ENCODE data around the gene TSPAN4.

The TSPAN4 gene

DNA sequence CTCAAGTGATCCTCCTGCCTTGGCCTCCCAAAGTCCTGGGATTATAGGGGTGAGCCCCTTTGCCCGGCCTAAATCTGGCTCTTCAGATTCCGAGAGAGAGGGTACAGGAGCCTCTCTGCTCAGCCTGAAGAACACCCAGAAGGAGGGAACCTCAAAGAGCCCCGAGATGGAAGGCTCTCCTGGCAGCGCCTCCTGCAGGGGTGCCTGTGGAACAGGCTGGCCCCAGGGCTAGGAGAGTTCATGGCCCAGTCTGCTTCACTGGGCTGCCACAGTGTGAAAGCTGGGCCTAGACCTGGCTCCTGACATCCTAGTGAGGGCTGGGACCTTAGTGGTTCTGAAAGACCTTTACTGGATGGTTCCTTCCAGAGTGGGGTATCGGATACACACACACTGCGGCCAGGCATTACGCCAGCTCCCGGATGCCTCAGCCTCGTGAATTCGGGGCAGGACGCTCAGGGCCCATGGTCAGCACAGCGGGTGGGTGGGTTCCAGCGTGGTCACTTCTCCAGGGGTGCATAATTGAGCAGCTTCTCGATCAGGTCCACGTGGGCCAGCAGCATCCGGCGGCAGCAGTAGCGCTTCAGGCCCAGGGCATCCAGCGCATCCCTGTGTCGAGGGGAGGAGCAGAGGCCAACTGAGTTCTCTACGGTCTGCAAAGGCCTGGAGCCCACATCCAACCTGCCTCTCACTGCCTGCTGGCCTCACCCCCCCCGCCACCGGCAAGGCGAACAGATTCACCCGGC is 2.6 kb upstream of the TSPAN4 start:
- H3K56ac ChIP-seq (ENCODE audit: low read length): no peak overlapping the region
- H3K79me1 ChIP-seq (ENCODE audit: low read length): peaks cover 7% of the 10 kb centered on the region
- no CpG with 5 or more reads among the region's 25 CpGs for WGBS (ENCODE audit: extremely low coverage, insufficient coverage, low lambda C conversion rate)
- H2BK120ac ChIP-seq (ENCODE audit: low read depth, low read length): no peak overlapping the region
- H3K4me1 ChIP-seq (ENCODE audit: control insufficient read depth, low read depth, low read length): peaks cover 4% of the 10 kb centered on the region
- no peak overlapping the region for H3K4me3 ChIP-seq (ENCODE audit: low read length)
- no peak overlapping the region for H2BK5ac ChIP-seq (ENCODE audit: low read length)
- no peak overlapping the region for H2BK15ac ChIP-seq (replicated peaks; ENCODE audit: low read depth)
- no peak overlapping the region for H3K9ac ChIP-seq (ENCODE audit: low read length)
- peaks cover 10% of the 10 kb centered on the region for H3K36me3 ChIP-seq (ENCODE audit: control insufficient read depth, insufficient read depth, low read length)
- H3K79me2 ChIP-seq (ENCODE audit: control insufficient read depth, insufficient read depth, low read length): peaks cover 16% of the 10 kb centered on the region
- H3K4me2 ChIP-seq (ENCODE audit: low read length): no peak overlapping the region
- no peak overlapping the region for H3K4ac ChIP-seq (ENCODE audit: low read depth, low read length)
- no peaks in the 10 kb centered on the region for H3K27me3 ChIP-seq (ENCODE audit: insufficient read depth, low read length, poor library complexity)
- H3K23ac ChIP-seq (ENCODE audit: low read length): no peak overlapping the region
- no peak overlapping the region for H2AK5ac ChIP-seq (ENCODE audit: low read length)
- no peak for DNase-seq
- no peak overlapping the region for H3K18ac ChIP-seq (ENCODE audit: low read length)
- H4K8ac ChIP-seq (ENCODE audit: low read depth, low read length): no peak overlapping the region
- no peak overlapping the region for H3K27ac ChIP-seq (ENCODE audit: low read depth, low read length)
- H4K5ac ChIP-seq (ENCODE audit: low read length): no peak overlapping the region

DNA sequence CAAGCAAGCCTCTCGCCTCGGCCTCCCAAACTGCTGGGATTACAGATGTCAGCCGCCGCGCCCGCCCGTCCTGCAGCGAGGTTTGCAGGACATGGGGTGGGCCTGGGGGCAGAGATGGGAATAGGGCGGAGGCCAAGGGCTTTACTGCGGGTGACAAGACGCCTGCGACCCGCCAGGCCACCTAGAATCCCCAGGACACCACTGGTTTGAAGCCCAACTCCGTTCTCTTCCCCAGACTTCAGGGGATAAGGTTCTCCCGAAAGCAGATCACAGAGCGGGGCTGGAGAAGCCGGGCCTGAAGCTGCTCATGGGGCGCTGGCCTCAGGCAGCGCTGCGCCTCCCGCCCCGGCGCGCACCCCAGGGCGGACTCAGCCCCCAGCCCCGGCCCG is 677 bp upstream of the TSPAN4 start:
- H2AK5ac ChIP-seq (ENCODE audit: low read length): no peak overlapping the region
- peak overlapping the region; percentile 61 for H3K4me2 ChIP-seq (ENCODE audit: low read length)
- H3K4me1 ChIP-seq (ENCODE audit: control insufficient read depth, low read depth, low read length): peaks cover 5% of the 10 kb centered on the region
- DNase-seq: no peak
- peaks cover 7% of the 10 kb centered on the region for H3K79me1 ChIP-seq (ENCODE audit: low read length)
- H4K5ac ChIP-seq (ENCODE audit: low read length): no peak overlapping the region
- H2BK120ac ChIP-seq (ENCODE audit: low read depth, low read length): no peak overlapping the region
- no peak overlapping the region for H4K8ac ChIP-seq (ENCODE audit: low read depth, low read length)
- no peak overlapping the region for H2BK15ac ChIP-seq (replicated peaks; ENCODE audit: low read depth)
- no peak overlapping the region for H2BK5ac ChIP-seq (ENCODE audit: low read length)
- peaks cover 10% of the 10 kb centered on the region for H3K36me3 ChIP-seq (ENCODE audit: control insufficient read depth, insufficient read depth, low read length)
- H3K9ac ChIP-seq (ENCODE audit: low read length): peak overlapping the region; percentile 70
- no peak overlapping the region for H3K4ac ChIP-seq (ENCODE audit: low read depth, low read length)
- H3K18ac ChIP-seq (ENCODE audit: low read length): peak overlapping the region; percentile 11
- H3K4me3 ChIP-seq (ENCODE audit: low read length): peak overlapping the region; percentile 57
- no peak overlapping the region for H3K23ac ChIP-seq (ENCODE audit: low read length)
- no peak overlapping the region for H3K27ac ChIP-seq (ENCODE audit: low read depth, low read length)
- H3K79me2 ChIP-seq (ENCODE audit: control insufficient read depth, insufficient read depth, low read length): peaks cover 16% of the 10 kb centered on the region
- H3K56ac ChIP-seq (ENCODE audit: low read length): peak overlapping the region; percentile 94
- H3K27me3 ChIP-seq (ENCODE audit: insufficient read depth, low read length, poor library complexity): no peaks in the 10 kb centered on the region
- WGBS (ENCODE audit: extremely low coverage, insufficient coverage, low lambda C conversion rate): no CpG with 5 or more reads among the region's 27 CpGs

GRCh38 chr11:843086-843734 is 558 bp downstream of the TSPAN4 start:
- Histone ChIP-seq H3K27ac (ENCODE audit: low read depth, low read length) (peak overlapping the region; percentile 31), H4K8ac (ENCODE audit: low read depth, low read length) (no peak overlapping the region)
- no CpG with 5 or more reads among the region's 53 CpGs for WGBS (ENCODE audit: extremely low coverage, insufficient coverage, low lambda C conversion rate)

DNA sequence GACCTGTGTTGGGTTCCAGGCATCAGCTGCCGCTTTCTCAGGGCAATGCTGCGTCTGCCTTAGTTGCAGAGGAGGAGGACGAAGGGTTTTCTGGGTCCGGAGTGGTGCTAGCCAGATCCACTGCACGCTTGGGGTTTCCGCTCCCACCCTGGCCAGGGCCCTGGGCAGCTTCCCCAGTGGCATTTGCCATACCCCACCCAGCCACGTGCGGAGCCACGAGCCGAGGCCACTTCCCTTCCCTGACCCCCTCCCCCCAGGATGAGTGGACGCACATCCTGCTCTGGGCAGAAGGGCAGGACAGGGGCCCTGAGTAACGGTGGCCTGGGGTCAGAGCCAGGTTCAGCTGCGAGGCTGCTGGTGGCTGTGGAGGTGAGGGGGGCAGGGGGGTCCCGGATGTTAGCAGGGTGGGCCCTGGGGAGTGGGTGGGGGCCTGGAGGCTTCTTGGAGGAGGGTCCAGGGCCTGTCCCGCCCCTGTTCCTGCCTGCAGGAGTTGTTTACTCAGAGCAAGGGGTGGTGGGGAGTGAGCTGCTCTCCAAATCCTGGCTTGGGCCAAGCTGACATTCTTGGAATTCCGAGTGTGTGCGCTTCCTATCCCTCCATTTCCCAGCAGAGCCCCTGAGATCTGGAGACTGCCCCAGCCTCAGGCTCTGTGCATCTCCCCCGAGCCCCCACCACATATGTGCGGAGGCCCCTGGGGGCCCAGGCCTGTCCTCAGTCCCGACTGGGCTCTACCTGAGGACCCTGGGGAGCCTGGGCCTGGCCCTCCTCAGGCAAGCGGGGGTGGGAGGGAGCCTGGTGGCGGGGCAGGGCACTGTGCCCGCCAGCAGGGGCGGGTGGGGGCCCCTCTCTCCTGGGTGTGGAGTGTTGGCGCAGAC is 1.4 kb downstream of the TSPAN4 start:
- Histone ChIP-seq H3K4ac (ENCODE audit: low read depth, low read length) (peak overlapping the region; percentile 65), H3K4me1 (ENCODE audit: control insufficient read depth, low read depth, low read length) (peaks cover 6% of the 10 kb centered on the region), H2BK5ac (ENCODE audit: low read length) (peak overlapping the region; percentile 87), H3K23ac (ENCODE audit: low read length) (peak overlapping the region; percentile 81), H3K27me3 (ENCODE audit: insufficient read depth, low read length, poor library complexity) (no peaks in the 10 kb centered on the region), H4K5ac (ENCODE audit: low read length) (no peak overlapping the region), H3K36me3 (ENCODE audit: control insufficient read depth, insufficient read depth, low read length) (peaks cover 5% of the 10 kb centered on the region), H2BK120ac (ENCODE audit: low read depth, low read length) (peak overlapping the region; percentile 47), H3K79me1 (ENCODE audit: low read length) (peaks cover 7% of the 10 kb centered on the region), H2BK15ac (replicated peaks; ENCODE audit: low read depth) (no peak overlapping the region), H4K8ac (ENCODE audit: low read depth, low read length) (no peak overlapping the region), H2AK5ac (ENCODE audit: low read length) (no peak overlapping the region), H3K9ac (ENCODE audit: low read length) (peak overlapping the region; percentile 90), H3K56ac (ENCODE audit: low read length) (peak overlapping the region; percentile 95), H3K4me2 (ENCODE audit: low read length) (peak overlapping the region; percentile 85), H3K18ac (ENCODE audit: low read length) (peak overlapping the region; percentile 78), H3K4me3 (ENCODE audit: low read length) (peak overlapping the region; percentile 25), H3K27ac (ENCODE audit: low read depth, low read length) (peak overlapping the region; percentile 88), H3K79me2 (ENCODE audit: control insufficient read depth, insufficient read depth, low read length) (peaks cover 16% of the 10 kb centered on the region)
- peak; percentile 98 for DNase-seq
- no CpG with 5 or more reads among the region's 25 CpGs for WGBS (ENCODE audit: extremely low coverage, insufficient coverage, low lambda C conversion rate)

More at GRCh38 chr11:843086-843734, 558 bp downstream of the TSPAN4 start:
- H3K79me2 ChIP-seq (ENCODE audit: control insufficient read depth, insufficient read depth, low read length): peaks cover 16% of the 10 kb centered on the region
- peak overlapping the region; percentile 77 for H3K4me3 ChIP-seq (ENCODE audit: low read length)
- H3K4me2 ChIP-seq (ENCODE audit: low read length): peak overlapping the region; percentile 83
- no peak overlapping the region for H2BK5ac ChIP-seq (ENCODE audit: low read length)
- H4K5ac ChIP-seq (ENCODE audit: low read length): no peak overlapping the region
- no peak overlapping the region for H2BK120ac ChIP-seq (ENCODE audit: low read depth, low read length)
- DNase-seq: no peak
- H3K56ac ChIP-seq (ENCODE audit: low read length): peak overlapping the region; percentile 95
- peak overlapping the region; percentile 90 for H3K9ac ChIP-seq (ENCODE audit: low read length)
- peaks cover 5% of the 10 kb centered on the region for H3K4me1 ChIP-seq (ENCODE audit: control insufficient read depth, low read depth, low read length)
- H3K4ac ChIP-seq (ENCODE audit: low read depth, low read length): peak overlapping the region; percentile 65
- H2AK5ac ChIP-seq (ENCODE audit: low read length): no peak overlapping the region
- peaks cover 7% of the 10 kb centered on the region for H3K79me1 ChIP-seq (ENCODE audit: low read length)
- peak overlapping the region; percentile 31 for H3K18ac ChIP-seq (ENCODE audit: low read length)
- no peak overlapping the region for H2BK15ac ChIP-seq (replicated peaks; ENCODE audit: low read depth)
- peak overlapping the region; percentile 29 for H3K23ac ChIP-seq (ENCODE audit: low read length)
- no peaks in the 10 kb centered on the region for H3K27me3 ChIP-seq (ENCODE audit: insufficient read depth, low read length, poor library complexity)
- peaks cover 8% of the 10 kb centered on the region for H3K36me3 ChIP-seq (ENCODE audit: control insufficient read depth, insufficient read depth, low read length)

GRCh38 chr11:844693-845644 is 2.3 kb downstream of the TSPAN4 start:
- no peak overlapping the region for H4K8ac ChIP-seq (ENCODE audit: low read depth, low read length)
- peak overlapping the region; percentile 59 for H3K9ac ChIP-seq (ENCODE audit: low read length)
- peak overlapping the region; percentile 2 for H2AK5ac ChIP-seq (ENCODE audit: low read length)
- H3K4me2 ChIP-seq (ENCODE audit: low read length): peak overlapping the region; percentile 85
- no peak overlapping the region for H2BK5ac ChIP-seq (ENCODE audit: low read length)
- WGBS (ENCODE audit: extremely low coverage, insufficient coverage, low lambda C conversion rate): no CpG with 5 or more reads among the region's 31 CpGs
- peaks cover 6% of the 10 kb centered on the region for H3K79me1 ChIP-seq (ENCODE audit: low read length)
- peak overlapping the region; percentile 88 for H3K27ac ChIP-seq (ENCODE audit: low read depth, low read length)
- peak overlapping the region; percentile 78 for H3K18ac ChIP-seq (ENCODE audit: low read length)
- H2BK15ac ChIP-seq (replicated peaks; ENCODE audit: low read depth): no peak overlapping the region
- H3K79me2 ChIP-seq (ENCODE audit: control insufficient read depth, insufficient read depth, low read length): peaks cover 16% of the 10 kb centered on the region
- H3K56ac ChIP-seq (ENCODE audit: low read length): peak overlapping the region; percentile 80
- H3K36me3 ChIP-seq (ENCODE audit: control insufficient read depth, insufficient read depth, low read length): peaks cover 2% of the 10 kb centered on the region
- no peak overlapping the region for H4K5ac ChIP-seq (ENCODE audit: low read length)
- peak; percentile 95 for DNase-seq
- peaks cover 6% of the 10 kb centered on the region for H3K4me1 ChIP-seq (ENCODE audit: control insufficient read depth, low read depth, low read length)
- H2BK120ac ChIP-seq (ENCODE audit: low read depth, low read length): peak overlapping the region; percentile 47
- H3K27me3 ChIP-seq (ENCODE audit: insufficient read depth, low read length, poor library complexity): no peaks in the 10 kb centered on the region
- no peak overlapping the region for H3K23ac ChIP-seq (ENCODE audit: low read length)
- peak overlapping the region; percentile 63 for H3K4ac ChIP-seq (ENCODE audit: low read depth, low read length)
- no peak overlapping the region for H3K4me3 ChIP-seq (ENCODE audit: low read length)

Data from mesendoderm (in vitro differentiated cells).